Measurements from ENCODE around the gene CLN6.
"Not testable (repeated sequence)": the region's sequence is repeated elsewhere in the genome, so short reads cannot be mapped to it uniquely, and the experiment has no call there.

CLN6 gene

DNA sequence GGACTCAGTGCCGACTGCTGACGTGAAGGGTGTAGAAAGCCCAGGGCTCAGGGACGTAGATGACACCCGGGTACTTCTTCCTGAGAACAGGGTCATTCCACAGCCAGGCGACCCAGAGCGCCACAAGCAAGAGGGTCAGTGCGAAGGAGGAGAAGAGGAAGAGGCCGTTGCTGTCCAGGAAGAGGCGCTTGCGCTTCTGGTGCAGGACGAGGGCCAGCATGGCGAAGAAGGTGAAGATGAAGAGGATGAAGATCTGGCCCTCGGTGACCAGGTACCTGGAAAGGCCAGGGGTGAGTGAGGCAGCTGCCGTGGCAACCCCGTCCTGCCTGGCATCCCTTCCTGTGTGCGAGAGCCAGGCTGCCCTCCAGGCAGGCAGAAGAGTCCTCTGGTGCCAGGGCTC, 21.4 kb downstream of the CLN6 start:
- FAIRE-seq: no peak
- TF ChIP-seq POU2F2 (IDR thresholded peaks at IDR 0.05; ENCODE audit: low read depth, low read length): no peak
- TF ChIP-seq SPI1 (IDR thresholded peaks at IDR 0.05; ENCODE audit: low read depth, low read length): no peak
- TF ChIP-seq PAX5 (IDR thresholded peaks at IDR 0.05; ENCODE audit: insufficient read depth, low read length, severe bottlenecking): no peak
- TF ChIP-seq POLR2AphosphoS5 (IDR thresholded peaks at IDR 0.05; ENCODE audit: low read depth, low read length): no peak
- no peak for TF ChIP-seq TAF1 (IDR thresholded peaks at IDR 0.05; ENCODE audit: low read depth, low read length)
- no peak for TF ChIP-seq POLR2A (IDR thresholded peaks at IDR 0.05; ENCODE audit: low read depth, low read length)
- DNase-seq (ENCODE audit: insufficient read length, low spot score): no peak

- no peak for DNase-seq (ENCODE audit: insufficient read length, low spot score)
- no peak for FAIRE-seq
- TF ChIP-seq SPI1 (IDR thresholded peaks at IDR 0.05; ENCODE audit: low read depth, low read length) (no peak), POLR2A (IDR thresholded peaks at IDR 0.05; ENCODE audit: low read depth, low read length) (no peak), PAX5 (IDR thresholded peaks at IDR 0.05; ENCODE audit: insufficient read depth, low read length, severe bottlenecking) (no peak), POU2F2 (IDR thresholded peaks at IDR 0.05; ENCODE audit: low read depth, low read length) (no peak), TAF1 (IDR thresholded peaks at IDR 0.05; ENCODE audit: low read depth, low read length) (no peak), POLR2AphosphoS5 (IDR thresholded peaks at IDR 0.05; ENCODE audit: low read depth, low read length) (no peak)
These were observed 22.2 kb downstream of the CLN6 start for GRCh38 chr15:68207176-68207935.

DNA sequence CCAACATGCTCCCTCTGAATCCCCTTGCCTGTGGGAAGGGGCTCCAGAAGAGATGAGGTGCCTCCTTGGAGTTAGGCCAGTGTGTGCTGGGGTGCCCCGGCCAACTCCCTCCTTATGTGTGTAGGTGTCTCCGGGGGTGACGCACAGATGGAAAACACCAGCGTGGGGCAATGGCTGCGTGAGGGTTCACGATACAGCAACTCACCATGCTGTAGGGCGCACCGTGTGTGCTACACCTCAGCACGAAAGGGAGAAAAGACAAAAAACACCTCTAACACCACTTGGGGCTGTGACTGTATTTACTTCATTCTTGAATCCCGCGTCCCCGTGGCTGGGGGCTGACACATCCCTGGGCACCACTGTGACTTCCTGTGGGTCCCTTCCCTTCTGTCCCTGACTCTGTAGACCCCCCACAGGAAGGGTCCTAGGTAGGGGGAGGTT, 22.8 kb downstream of the CLN6 start:
- DNase-seq (ENCODE audit: insufficient read length, low spot score) (no peak), FAIRE-seq (no peak)
- no peak for TF ChIP-seq POLR2A (IDR thresholded peaks at IDR 0.05; ENCODE audit: low read depth, low read length)
- TF ChIP-seq PAX5 (IDR thresholded peaks at IDR 0.05; ENCODE audit: insufficient read depth, low read length, severe bottlenecking): no peak
- TF ChIP-seq SPI1 (IDR thresholded peaks at IDR 0.05; ENCODE audit: low read depth, low read length): no peak
- no peak for TF ChIP-seq POU2F2 (IDR thresholded peaks at IDR 0.05; ENCODE audit: low read depth, low read length)
- no peak for TF ChIP-seq POLR2AphosphoS5 (IDR thresholded peaks at IDR 0.05; ENCODE audit: low read depth, low read length)
- no peak for TF ChIP-seq TAF1 (IDR thresholded peaks at IDR 0.05; ENCODE audit: low read depth, low read length)

DNA sequence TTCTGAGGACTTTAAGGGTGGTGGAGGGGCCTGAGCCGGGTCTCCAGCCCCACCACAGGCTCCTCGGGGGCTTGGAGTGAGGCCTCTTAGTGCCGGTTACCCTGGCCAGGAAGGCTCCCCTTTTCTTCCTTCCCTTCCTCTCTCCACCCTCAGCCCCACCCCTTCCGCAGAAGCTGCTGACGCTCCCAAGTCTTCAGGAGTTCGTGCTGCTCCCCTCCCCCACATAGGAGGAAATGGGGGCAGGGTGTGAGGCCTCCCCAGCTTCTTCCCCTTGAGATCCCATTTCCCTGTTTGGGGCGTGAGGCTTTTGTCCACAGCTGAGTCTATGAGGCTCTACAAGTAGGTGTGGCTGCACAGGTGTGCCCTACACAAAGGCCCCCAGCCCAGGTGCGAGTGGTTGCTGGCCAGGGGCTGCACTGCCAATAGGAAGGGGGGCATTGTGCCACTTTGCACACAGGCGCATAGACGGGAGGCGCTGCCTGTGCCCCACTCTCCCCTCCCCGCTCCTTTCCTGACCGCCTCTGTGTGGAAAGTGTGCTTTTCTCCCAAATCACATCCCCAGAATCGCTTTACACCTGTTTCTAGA, 23.5 kb downstream of the CLN6 start:
- DNase-seq (ENCODE audit: insufficient read length, low spot score): no peak
- peak; percentile 39; the same call in 1 of the 2 replicates for TF ChIP-seq POLR2AphosphoS5 (IDR thresholded peaks at IDR 0.05; ENCODE audit: low read depth, low read length)
- TF ChIP-seq TAF1 (IDR thresholded peaks at IDR 0.05; ENCODE audit: low read depth, low read length): no peak
- TF ChIP-seq POU2F2 (IDR thresholded peaks at IDR 0.05; ENCODE audit: low read depth, low read length): no peak
- no peak for FAIRE-seq

- no peak for TF ChIP-seq POLR2A (IDR thresholded peaks at IDR 0.05; ENCODE audit: low read depth, low read length)
- TF ChIP-seq TAF1 (IDR thresholded peaks at IDR 0.05; ENCODE audit: low read depth, low read length): no peak
- no peak for DNase-seq (ENCODE audit: insufficient read length, low spot score)
- FAIRE-seq: no peak
These were observed 24.0 kb downstream of the CLN6 start for GRCh38 chr15:68205558-68205944.

DNA sequence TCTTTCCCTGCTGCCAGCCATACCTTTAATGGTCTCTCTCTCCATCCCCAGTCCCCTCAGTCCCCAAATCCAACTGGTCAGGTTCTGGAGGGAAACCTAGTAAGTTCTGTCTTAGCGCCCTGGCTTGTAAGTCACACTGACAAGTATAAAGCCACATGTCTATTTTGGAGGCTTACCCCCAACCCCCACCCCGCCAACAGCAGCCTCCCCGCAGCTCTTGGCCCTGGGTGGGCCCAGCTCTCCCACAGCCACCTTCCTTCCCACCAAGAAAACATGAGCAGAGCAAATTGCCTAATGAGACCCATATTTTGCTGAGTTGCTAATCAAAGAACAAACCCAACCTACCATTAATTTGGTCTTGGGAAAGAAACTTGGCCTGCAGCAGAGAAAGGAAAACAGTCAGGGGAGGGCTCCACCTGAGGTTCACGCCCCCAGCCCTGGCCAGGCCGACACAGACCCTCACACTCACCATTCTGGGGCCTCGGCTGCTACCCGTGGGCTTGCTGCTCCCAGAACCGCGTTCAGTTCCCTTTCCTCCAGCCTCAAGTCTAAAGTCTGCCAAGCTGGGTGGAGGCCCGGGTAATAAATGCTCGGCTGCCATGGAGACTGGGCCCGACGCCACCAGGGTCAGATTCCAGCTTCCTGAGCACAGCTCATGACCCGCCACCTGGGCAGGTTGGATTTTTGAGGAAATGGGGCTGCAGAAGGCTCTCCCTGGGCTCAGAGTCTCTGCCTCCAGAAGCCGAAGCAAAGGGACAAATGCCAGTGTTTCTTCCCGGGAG, 24.6 kb downstream of the CLN6 start, which contains the start of gene CALML4:
TSS of gene CALML4 (minus strand) at position 557 of the 782 bp plus-strand sequence. CDS start at position 472, 85 bp downstream.
- FAIRE-seq (no peak), DNase-seq (ENCODE audit: insufficient read length, low spot score) (no peak)

GRCh38 chr15:68204361-68204760, 25.2 kb downstream of the CLN6 start:
- TF ChIP-seq POU2F2 (IDR thresholded peaks at IDR 0.05; ENCODE audit: low read depth, low read length): no peak
- no peak for TF ChIP-seq POLR2AphosphoS5 (IDR thresholded peaks at IDR 0.05; ENCODE audit: low read depth, low read length)
- TF ChIP-seq PAX5 (IDR thresholded peaks at IDR 0.05; ENCODE audit: insufficient read depth, low read length, severe bottlenecking): no peak
- TF ChIP-seq TAF1 (IDR thresholded peaks at IDR 0.05; ENCODE audit: low read depth, low read length): no peak
- TF ChIP-seq SPI1 (IDR thresholded peaks at IDR 0.05; ENCODE audit: low read depth, low read length): no peak
- no peak for TF ChIP-seq POLR2A (IDR thresholded peaks at IDR 0.05; ENCODE audit: low read depth, low read length)
- FAIRE-seq (no peak), DNase-seq (ENCODE audit: insufficient read length, low spot score) (no peak)

More for the DNA sequence above, 24.6 kb downstream of the CLN6 start, which contains the start of gene CALML4:
- TF ChIP-seq POU2F2 (IDR thresholded peaks at IDR 0.05; ENCODE audit: low read depth, low read length) (no peak), TAF1 (IDR thresholded peaks at IDR 0.05; ENCODE audit: low read depth, low read length) (no peak), SPI1 (IDR thresholded peaks at IDR 0.05; ENCODE audit: low read depth, low read length) (no peak), PAX5 (IDR thresholded peaks at IDR 0.05; ENCODE audit: insufficient read depth, low read length, severe bottlenecking) (no peak), POLR2A (IDR thresholded peaks at IDR 0.05; ENCODE audit: low read depth, low read length) (no peak), POLR2AphosphoS5 (IDR thresholded peaks at IDR 0.05; ENCODE audit: low read depth, low read length) (no peak)

GRCh38 chr15:68203956-68204355, 25.6 kb downstream of the CLN6 start:
- DNase-seq (ENCODE audit: insufficient read length, low spot score) (no peak), FAIRE-seq (no peak)
- TF ChIP-seq POU2F2 (IDR thresholded peaks at IDR 0.05; ENCODE audit: low read depth, low read length) (no peak), PAX5 (IDR thresholded peaks at IDR 0.05; ENCODE audit: insufficient read depth, low read length, severe bottlenecking) (no peak), SPI1 (IDR thresholded peaks at IDR 0.05; ENCODE audit: low read depth, low read length) (no peak), POLR2AphosphoS5 (IDR thresholded peaks at IDR 0.05; ENCODE audit: low read depth, low read length) (no peak), POLR2A (IDR thresholded peaks at IDR 0.05; ENCODE audit: low read depth, low read length) (no peak), TAF1 (IDR thresholded peaks at IDR 0.05; ENCODE audit: low read depth, low read length) (no peak)

GRCh38 chr15:68203486-68203885, 26.0 kb downstream of the CLN6 start:
- FAIRE-seq: no peak
- no peak for DNase-seq (ENCODE audit: insufficient read length, low spot score)
- TF ChIP-seq POLR2A (IDR thresholded peaks at IDR 0.05; ENCODE audit: low read depth, low read length) (no peak), TAF1 (IDR thresholded peaks at IDR 0.05; ENCODE audit: low read depth, low read length) (no peak), POU2F2 (IDR thresholded peaks at IDR 0.05; ENCODE audit: low read depth, low read length) (no peak), POLR2AphosphoS5 (IDR thresholded peaks at IDR 0.05; ENCODE audit: low read depth, low read length) (no peak), SPI1 (IDR thresholded peaks at IDR 0.05; ENCODE audit: low read depth, low read length) (no peak), PAX5 (IDR thresholded peaks at IDR 0.05; ENCODE audit: insufficient read depth, low read length, severe bottlenecking) (no peak)

DNA sequence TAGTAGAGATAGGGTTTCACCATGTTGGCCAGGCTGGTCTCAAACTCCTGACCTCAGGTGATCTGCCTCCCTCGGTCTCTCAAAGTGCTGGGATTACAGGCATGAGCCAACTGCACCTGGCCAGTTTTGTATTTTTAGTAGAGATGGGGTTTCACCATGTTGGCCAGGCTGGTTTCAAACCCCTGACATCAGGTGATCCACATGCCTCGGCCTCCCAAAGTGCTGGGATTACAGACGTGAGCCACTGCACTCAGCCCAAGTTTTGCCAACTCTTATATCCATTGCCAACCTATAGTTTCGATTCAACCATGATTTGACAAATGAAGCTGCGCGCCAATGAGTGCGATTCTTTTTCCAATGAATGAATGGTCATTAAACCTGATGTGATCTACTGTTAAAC, 26.5 kb downstream of the CLN6 start:
- not testable (repeated sequence) for FAIRE-seq

More for the DNA sequence above, 26.5 kb downstream of the CLN6 start:
- DNase-seq (ENCODE audit: insufficient read length, low spot score): not testable (repeated sequence)
